GM18507 (cell line): ENCODE measurements around the gene OTUB2.

Experiments used
- DNase-seq: peaks from one replicate; pipeline ENCODE4 v3.0.0; 2011; ENCODE audit warnings: low read depth; ENCODE audit not compliant: insufficient read length; ENCODE audit errors: extremely low spot score
- FAIRE-seq: peaks from 2 replicates; lab custom pipeline; 2011; peaks lifted over from hg19 to GRCh38; lab: Jason Lieb, UNC

OTUB2 gene

GRCh38 chr14:93994919-93995682 lies 31.0 kb upstream of the OTUB2 start:
- FAIRE-seq (no peak), DNase-seq (no peak)

GRCh38 chr14:93996130-93996695 lies 29.9 kb upstream of the OTUB2 start:
- no peak for FAIRE-seq

GRCh38 chr14:93997082-93997481 lies 29.1 kb upstream of the OTUB2 start, which contains the start of gene CCDC197:
Gene CCDC197, plus strand, starts transcription at chr14:93997301. Its CDS starts 831 bp downstream, at chr14:93998132.
- FAIRE-seq (no peak), DNase-seq (no peak)

More at GRCh38 chr14:93996130-93996695, 29.9 kb upstream of the OTUB2 start:
- no peak for DNase-seq

- no peak for DNase-seq
- FAIRE-seq = no peak
Observed at GRCh38 chr14:93997916-93998870, 27.9 kb upstream of the OTUB2 start.

GRCh38 chr14:93998871-93999403 lies 27.2 kb upstream of the OTUB2 start:
- no peak for FAIRE-seq

GRCh38 chr14:93999573-93999972 lies 26.6 kb upstream of the OTUB2 start:
- DNase-seq (no peak), FAIRE-seq (no peak)

More at GRCh38 chr14:93998871-93999403, 27.2 kb upstream of the OTUB2 start:
- DNase-seq = no peak

- no peak for FAIRE-seq
- no peak for DNase-seq
Observed at GRCh38 chr14:94000267-94000666, 25.9 kb upstream of the OTUB2 start.

GRCh38 chr14:94001016-94001415 lies 25.1 kb upstream of the OTUB2 start:
- FAIRE-seq (no peak), DNase-seq (no peak)

GRCh38 chr14:94001501-94002396 lies 24.4 kb upstream of the OTUB2 start:
- DNase-seq = peak; percentile 57
- peak; percentile 96 for FAIRE-seq

- FAIRE-seq = no peak
- no peak for DNase-seq
Observed at GRCh38 chr14:94003397-94003796, 22.7 kb upstream of the OTUB2 start.

GRCh38 chr14:94004015-94004414 lies 22.1 kb upstream of the OTUB2 start:
- DNase-seq (no peak), FAIRE-seq (no peak)

GRCh38 chr14:94005324-94006073 lies 20.6 kb upstream of the OTUB2 start:
- FAIRE-seq (peak; percentile 47), DNase-seq (no peak)

GRCh38 chr14:94008234-94008633 lies 17.9 kb upstream of the OTUB2 start:
- DNase-seq (no peak), FAIRE-seq (no peak)

- no peak for FAIRE-seq
Observed at GRCh38 chr14:94009767-94010166, 16.4 kb upstream of the OTUB2 start.

GRCh38 chr14:94010625-94011024 lies 15.5 kb upstream of the OTUB2 start:
- DNase-seq (no peak), FAIRE-seq (no peak)

More at GRCh38 chr14:94009767-94010166, 16.4 kb upstream of the OTUB2 start:
- no peak for DNase-seq

- FAIRE-seq (peak; percentile 61), DNase-seq (no peak)
Observed at GRCh38 chr14:94011795-94012194, 14.3 kb upstream of the OTUB2 start.

GRCh38 chr14:94014382-94014781 lies 11.8 kb upstream of the OTUB2 start:
- no peak for FAIRE-seq

GRCh38 chr14:94015223-94015622 lies 10.9 kb upstream of the OTUB2 start:
- no peak for DNase-seq
- no peak for FAIRE-seq

More at GRCh38 chr14:94014382-94014781, 11.8 kb upstream of the OTUB2 start:
- no peak for DNase-seq
